HG03066 (cell line): ENCODE measurements around the gene CA12.

Source experiments
- ATAC-seq: cut with Tn5 transposase; IDR thresholded peaks from one replicate; pipeline ENCODE4 v1.9.1; 2021; ENCODE audit warnings: low read depth; ENCODE audit not compliant: unreplicated experiment

Gene CA12

GRCh38 chr15:63277038-63277892 is 104.4 kb downstream of the CA12 start, which contains the start of gene APH1B:
APH1B (plus strand) TSS chr15:63277605; CDS start chr15:63277624, 19 bp downstream.
- no peak for ATAC-seq

GRCh38 chr15:63276342-63277037 is 105.2 kb downstream of the CA12 start:
- no peak for ATAC-seq

GRCh38 chr15:63274427-63274826 is 107.2 kb downstream of the CA12 start:
- no peak for ATAC-seq
